NCI-H748 (cell line): ENCODE results near the gene VCX2.
"Not testable (repeated sequence)": the region's sequence is repeated elsewhere in the genome, so short reads cannot be mapped to it uniquely, and the experiment has no call there.

Source experiments
- DNase-seq: peaks from one replicate; lab custom pipeline; 2025; ENCODE audit not compliant: unreplicated experiment; lab: John Stamatoyannopoulos, UW

The VCX2 gene

GRCh38 chrX:8125566-8125965 is 45.5 kb downstream of the VCX2 start:
- DNase-seq = no peak

DNA sequence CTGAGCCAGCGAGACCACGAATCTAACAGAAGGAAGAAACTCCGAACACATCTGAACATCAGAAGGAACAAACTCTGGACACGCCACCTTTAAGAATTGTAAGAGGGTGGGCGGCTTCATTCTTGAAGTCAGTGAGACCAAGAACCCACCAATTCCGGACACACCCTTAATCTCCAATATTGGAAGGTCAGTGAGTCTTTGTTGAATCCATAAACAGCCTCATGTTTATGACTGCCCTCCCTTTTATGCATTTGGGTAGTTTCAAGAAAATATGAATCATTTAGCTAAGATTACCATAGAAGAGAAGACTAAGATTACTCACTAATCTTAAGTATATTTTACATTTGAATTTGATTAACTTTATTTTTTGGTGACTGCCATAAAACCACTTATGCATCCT is 48.5 kb downstream of the VCX2 start:
- no peak for DNase-seq

DNA sequence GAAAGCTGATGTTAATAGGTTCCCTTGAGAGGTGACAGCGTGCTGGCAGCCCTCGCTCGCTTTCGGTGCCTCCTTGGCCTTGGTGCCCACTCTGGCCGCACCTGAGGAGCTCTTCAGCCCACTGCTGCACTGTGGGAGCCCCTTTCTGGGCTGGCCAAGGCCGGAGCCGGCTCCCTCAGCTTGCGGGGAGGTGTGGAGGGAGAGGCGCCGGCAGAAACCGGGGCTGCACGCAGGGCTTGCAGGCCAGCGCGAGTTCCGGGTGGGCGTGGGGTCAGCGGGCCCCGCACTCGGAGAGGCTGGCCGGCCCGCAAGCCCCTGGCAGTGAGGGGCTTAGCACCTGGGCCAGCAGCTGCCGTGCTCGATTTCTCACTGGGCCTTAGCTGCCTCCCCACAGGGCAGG is 49.7 kb downstream of the VCX2 start:
- DNase-seq = not testable (repeated sequence)
